Embryonic facial prominence (tissue), 1 donor: ENCODE data around the gene KLHL36.

Experiments
- DNase-seq: peaks from one replicate; pipeline ENCODE4 v3.0.0-alpha.2; 2016; ENCODE audit errors: extremely low spot score

Gene KLHL36

DNA sequence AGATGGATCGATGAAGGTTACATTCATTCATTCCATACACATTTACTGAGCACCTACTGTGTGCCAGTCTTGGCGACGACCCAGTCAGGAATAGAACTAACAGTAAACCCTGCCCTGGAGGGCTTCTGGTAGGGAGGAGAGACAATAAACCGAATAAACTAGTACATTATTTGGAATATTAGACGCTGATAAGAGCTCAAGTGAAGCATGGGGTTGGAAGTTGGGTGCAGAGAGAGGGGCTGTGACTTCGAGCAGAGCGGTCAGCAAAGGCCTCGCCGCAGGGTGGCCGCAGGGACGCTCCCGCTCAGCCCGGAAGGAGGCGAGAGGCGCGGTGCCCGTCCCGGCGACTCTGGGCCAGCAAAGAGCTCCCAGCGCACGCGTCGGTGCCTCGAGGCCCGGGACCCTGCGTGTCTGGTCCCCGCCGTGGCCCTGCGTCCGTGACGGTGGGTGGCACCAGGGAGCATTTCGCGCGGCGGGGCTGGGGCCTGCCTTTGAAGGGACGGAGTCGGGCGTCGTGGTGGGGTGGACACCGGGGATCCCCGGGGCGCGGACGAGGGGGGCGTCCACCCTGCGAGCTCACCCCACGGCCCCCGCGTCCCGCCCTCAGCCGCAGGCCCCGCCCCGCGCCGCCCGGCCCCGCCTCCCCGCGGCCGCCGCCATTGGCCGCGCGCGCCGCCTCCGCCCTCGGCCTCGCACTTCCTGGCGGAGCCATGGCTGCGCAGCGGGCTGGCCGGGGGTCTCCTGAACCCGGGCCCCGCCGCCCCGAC, at the start of gene KLHL36:
TSS of gene KLHL36 (plus strand) at position 684 of the 767 bp plus-strand sequence. CDS start 2,357 bp downstream, outside the sequence.
- no peak for DNase-seq

DNA sequence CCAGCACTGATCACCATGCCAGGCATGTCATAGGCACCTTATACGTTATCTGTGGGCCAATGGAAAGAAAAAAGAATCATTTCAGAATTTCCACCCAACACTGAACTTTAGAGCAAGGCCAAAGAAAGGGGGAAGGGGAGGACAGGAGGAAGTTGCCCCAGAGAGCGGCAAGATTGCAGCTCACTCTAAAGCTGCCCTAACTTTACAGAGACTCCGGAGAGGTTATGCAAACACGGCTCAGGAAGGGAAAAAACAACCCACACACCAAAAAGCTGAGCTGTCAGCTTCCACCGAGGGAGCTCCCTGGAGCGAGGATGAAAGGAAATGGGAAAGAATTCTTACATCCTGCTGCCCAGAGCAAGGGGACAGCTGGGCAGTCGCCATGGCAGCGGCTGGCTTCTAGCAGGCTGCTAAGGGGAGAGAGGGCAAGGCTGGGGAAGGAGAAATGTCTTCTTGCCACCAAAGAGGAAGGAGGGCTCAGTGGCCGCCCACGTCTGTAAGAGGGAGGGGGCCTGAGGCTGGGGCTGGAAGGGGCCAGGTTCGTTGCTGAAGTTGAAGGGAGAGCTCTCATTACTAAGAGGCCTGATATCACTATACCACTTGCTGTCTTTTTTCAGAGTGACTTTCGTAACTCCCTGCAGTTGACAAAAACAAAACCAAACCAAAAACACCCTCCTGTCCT, 48.6 kb upstream of the KLHL36 start:
- DNase-seq, result no peak

DNA sequence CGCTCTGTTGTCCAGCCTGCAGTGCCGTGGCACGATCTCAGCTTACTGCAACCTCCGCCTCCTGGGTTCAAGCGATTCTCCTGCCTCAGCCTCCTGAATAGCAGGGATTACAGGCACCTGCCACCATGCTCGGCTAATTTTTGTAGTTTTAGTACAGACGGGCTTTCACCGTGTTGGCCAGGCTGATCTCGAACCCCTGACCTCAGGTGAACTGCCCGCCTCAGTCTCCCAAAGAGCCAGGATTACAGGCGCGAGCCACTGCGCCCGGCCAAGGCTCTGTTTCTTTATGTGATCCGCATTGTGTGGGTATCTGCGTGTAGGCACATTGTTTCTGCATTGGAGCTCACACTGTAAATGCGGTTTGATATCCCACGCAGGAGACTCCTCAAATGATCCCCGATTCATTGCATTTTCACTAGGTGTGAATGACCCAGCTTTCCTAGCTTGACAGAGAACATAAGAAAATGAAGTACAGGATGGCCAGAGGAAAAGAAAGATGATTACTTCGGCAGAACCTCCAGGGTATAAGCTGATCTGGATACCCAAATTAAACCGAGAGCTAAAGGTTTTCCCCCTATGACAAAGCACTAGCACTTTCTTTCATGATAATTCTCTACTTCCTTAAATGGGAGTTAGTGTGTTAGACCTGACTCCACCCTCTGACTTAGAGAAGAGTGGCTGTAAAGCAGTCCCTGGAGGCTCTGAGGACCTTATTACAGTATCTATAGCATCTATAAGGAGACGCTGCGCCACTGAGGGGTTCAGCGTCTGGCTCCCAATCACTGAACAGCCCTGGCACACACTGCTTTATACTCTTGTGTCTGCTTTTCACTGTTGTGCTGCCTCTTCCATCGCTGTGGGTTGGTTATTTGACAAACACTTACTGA, 47.7 kb upstream of the KLHL36 start:
- DNase-seq, result no peak

DNA sequence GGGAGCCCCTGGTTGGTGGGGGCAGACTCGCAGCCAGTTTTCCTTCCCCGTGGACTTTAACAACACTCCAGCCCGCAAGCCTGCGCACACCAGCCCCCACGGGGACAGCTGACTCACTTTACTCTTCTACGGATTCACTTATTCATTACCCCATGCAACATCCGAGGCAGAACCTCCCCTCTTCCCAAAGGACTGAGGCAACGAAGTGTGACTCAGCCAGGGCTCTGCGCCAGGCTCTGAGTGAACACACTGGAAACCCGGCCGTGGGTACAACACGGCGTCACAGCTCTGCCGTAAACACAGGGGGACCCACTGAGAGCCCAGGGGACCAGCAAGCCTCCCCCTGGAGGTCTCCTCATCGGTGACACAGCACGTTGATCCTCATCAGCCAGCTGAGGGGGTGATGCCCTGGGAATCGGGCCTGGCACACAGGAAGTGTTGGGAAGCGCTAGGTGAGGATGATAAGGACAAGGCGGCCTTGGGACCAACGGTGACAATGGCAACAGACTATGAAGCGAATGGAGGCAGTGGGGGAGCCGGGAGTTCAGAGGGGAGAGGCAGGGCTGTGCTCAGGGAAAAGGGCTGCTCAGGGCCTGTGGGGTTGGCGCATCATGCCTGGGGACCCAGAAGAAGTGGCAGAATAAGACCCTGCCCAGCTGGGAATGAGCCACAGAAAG, 45.0 kb upstream of the KLHL36 start:
- no peak for DNase-seq

DNA sequence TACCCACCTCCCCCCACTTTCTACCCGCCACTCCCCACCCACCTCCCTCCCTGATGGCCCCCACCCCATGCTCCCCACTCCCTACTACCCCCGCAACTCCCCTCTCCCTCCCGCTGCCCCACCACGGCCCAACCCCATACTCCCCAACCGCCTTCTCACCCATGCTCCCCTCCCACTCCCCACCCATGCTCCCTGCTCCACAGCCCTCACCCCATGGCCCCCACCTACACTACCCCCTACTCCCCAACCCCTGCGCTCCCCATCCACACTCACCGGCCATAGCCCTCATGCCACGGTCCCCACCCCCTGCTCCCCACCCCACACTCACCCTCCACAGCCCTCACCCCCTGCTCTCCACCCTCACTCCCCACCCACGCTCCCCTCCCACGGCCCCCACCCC, 44.4 kb upstream of the KLHL36 start:
- DNase-seq, result no peak

DNA sequence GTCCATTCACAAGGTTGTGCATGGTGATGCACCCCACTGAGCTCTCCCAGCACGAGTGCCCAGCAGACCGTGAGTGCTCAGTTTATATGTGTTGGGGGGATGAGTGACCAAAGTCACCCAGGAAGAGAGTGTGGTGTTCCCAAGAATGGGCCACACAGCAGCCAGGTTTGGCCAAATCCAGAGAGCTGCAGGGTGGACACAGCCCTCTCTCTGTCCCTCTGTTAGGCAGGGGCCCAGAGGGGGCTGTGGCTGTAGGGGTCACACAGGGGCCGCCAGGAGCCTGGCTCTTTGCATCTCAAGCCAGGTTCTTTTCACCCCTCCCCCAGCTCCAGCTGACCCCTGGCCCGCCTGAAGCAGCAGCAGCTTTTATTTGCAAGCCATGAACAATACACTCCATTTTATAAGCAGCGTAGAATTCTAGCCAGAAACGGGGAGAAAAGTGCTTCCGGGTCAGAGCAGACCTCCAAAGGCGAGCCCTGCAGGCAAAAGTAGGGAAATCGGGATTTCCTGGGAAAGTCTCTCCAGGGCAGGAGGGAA, 43.8 kb upstream of the KLHL36 start:
- DNase-seq, result no peak

DNA sequence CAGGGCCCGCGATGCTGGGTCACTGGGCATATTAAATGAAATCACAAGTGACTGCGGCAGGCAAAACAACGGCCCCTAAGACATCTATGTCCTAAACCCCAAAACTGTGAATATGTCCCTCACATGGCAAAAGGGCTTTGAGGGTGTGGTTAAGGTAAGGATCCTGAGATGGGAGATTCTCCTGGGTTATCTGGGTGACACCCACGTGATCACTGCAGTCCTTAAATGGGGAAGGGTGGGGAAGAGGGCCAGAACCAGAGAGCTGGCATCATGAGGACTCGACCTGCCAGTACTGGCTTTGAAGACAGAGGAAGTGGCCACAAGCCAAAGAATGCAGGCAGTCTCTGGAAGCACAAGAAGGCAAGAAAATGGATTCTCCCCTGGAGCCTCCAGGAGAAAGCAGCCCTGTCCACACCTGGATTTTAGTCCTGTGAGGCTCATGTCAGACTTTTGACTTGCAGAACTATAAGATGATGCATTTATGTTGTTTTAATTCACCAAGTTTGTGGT, 42.9 kb upstream of the KLHL36 start:
- no peak for DNase-seq

DNA sequence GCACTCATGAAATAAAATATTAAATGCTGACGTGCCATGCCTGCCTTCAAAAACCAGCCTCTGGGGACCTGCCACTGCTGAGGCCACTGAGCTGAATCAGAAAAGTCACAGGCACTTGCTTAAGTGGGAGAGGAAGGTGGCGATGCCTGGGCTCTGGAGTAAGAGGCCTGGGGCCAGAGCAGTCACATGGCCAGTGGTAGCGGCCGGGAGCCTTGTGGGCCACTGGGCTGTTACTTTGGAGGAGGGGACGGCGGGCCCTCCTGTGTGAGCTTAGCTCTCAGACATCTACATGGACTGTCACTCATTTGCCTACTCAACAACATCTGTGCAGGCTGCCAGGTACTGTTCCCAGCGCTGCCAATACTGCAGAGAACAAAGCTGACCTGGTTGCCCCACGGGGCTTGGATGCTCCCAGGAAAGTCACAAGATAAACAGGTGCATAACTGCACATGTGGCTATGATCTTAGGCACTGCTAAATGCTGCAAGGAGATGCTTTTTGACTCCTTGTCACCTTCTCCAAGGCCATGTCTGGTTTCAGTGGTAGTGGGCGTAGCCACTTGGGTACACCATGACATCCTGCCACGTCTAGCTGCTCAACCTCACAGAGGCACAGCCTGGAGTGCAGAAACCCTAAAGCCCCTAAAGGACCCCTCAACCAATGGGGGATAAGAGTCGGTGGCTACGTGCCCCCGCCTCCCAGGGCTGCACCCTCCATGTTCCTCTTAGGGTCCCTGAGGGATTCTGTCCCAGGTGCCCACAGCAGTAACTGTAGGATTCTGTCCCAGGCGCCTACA, 42.0 kb upstream of the KLHL36 start:
- no peak for DNase-seq

DNA sequence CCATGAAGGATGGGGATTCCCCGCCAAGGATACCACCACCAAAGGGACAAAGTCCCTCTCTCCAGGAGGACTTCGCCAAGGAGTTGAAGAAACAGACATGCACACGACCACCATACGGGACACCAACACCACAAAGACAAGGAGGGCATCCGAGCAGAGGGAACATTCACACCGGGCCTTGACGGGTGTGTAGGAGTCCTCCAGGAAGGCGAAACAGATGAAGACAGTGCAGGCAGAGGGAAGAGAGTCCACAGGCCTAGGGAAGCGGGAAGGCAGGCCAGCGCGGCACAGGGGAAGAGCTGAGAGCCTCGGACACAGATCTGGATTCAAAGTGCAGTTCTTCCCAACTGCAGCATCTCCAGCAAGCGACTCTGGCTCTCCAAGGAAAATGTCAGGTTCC, 41.2 kb upstream of the KLHL36 start:
- no peak for DNase-seq

DNA sequence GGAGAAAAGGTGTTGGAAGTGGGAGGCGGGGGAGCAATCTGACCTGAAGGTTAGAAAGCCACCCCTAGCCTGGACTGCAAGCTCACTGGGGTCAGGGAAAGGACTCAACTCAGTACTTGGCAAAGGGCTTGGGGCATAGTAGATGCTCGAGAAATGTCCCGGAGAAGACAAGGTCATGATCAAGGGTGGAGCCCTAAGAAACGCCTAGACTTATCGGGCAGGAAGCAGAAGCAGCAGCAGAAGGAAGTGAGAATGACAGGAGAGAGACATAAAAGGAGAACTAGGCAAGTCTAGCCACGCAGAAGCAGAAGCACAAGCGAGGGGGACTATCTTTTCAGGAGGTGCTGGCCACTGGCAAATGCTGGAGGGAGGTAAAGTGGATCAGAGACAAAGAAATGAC, 40.6 kb upstream of the KLHL36 start:
- no peak for DNase-seq

DNA sequence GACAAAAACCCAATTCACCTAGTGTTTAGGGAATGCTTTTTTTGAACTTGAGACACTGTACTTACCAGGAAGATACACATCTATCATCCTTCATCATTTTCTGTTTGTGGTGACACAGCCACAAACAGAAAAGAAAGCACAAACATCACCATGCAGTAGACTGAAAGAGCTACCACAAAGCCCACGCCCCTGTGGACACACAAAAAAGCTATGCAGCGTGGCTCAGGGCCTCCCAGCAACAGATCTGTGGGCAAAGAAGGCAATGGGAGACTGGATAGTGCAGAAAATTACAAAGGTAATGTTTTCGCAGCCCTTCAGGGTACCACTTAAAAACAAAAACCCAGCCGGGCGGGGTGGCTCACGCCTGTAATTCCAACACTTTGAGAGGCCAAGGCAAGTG, 40.0 kb upstream of the KLHL36 start:
- DNase-seq, result no peak

DNA sequence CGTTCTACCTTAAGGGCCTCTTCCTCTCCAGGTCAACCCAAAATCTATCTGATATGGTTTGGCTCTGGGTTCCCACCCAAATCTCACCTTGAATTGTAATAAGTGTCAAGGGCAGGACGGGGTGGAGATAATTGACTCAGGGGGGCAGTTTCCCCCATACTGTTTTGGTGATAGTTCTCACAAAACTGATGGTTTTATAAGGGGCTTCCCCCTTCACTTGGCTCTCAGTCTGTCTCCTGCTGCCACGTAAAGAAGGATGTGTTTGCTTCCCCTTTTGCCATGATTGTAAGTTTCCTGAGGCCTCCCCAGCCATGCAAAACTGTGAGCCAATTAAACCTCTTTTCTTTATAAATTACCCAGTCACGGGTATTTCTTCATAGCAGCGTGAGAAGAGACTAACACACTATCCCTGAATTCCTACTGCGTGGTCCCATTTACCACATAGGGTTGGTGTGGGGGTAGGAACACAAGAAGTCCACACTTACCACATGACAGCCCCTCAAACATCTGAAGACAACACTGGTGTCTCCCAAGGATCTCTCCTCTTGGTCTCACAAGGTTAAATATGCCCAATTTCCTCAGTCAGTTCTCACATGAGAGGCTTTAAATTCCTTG, 38.6 kb upstream of the KLHL36 start:
- DNase-seq, result no peak

DNA sequence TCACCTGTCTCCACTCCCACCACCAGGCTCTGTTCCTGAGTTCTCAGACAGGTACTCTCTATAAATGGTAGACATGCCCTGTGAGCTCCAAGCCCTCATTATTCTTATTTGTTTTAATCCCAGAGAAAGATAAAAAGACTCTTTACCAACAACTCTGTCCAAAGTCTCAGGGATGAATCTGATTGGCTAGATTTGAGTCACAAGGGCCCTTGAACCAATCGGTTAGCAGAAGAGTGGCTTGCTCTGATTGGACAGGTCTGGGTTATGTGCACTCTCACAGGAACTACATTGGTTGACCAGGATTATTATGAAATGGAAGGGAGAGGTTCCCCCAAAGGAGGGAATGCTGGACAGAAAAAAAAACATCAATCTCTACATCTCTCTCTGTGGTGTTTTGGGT, 37.9 kb upstream of the KLHL36 start:
- DNase-seq, result no peak

DNA sequence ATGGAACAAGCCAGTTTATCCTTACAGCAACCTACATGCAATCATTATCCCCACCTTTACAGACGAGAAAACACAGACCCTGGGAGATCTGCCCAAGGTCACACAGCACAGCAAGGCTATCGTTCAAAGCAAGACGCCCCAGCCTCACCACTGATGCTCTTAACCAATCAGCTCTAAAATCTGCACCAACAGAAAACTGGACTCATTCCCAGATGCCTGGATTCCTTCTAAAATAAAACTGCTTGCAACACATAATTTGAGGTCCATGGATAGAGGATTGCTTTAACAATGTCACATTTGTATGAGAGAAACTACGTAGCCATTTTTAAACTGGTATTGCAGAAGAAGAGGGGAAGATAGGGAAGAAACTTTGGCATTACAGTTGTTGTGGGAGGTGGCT, 37.3 kb upstream of the KLHL36 start:
- DNase-seq, result no peak

DNA sequence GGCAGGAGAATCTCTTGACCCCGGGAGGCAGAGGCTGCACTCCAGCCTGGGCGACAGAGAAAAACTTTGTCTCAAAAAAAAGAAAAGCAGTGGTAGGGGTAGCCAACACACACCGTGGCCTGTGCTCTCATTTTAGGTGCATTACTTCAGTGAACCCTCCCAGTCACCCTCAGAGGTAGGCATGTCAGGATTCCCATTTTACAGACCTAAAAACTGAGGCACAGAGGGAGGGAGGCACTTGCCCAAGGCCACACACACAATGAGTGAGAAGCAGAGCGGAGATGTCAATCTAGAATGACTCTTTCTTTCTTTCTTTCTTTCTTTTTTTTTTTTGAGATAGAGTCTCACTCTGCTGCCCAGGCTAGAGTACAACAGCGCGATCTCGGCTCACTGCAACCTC, 35.6 kb upstream of the KLHL36 start:
- DNase-seq, result no peak

DNA sequence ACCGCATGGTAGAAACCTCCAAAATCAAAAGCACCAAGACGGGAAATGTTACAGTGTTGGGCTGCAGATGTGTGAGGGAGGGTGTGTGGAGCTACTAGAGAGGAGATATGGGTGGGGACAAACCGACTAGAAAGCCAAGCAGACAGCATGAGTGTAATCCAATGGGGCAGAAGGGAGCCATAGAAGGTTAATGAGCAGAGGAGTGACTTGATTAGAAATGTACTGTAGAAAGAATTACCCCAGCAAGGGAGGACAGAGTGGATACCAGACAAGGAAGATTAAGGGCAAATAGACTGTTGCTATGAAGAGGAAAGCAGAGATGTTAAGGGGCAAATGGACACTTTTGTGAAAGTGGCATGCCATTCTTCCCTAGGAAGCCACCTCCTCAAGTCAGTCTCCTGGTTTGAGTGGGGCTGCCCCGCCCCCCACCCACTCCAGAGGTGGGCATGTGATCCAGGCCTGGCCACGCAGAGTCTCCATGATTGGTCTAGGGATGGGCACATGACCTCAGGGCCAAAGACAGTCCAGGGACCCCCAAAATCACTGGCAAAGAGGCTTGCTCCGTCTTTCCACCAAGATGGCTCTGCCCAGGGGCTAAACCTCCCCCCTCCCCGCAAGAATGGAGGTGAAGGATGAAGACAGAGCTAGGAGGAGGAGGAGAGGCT, 34.8 kb upstream of the KLHL36 start:
- DNase-seq, result no peak

DNA sequence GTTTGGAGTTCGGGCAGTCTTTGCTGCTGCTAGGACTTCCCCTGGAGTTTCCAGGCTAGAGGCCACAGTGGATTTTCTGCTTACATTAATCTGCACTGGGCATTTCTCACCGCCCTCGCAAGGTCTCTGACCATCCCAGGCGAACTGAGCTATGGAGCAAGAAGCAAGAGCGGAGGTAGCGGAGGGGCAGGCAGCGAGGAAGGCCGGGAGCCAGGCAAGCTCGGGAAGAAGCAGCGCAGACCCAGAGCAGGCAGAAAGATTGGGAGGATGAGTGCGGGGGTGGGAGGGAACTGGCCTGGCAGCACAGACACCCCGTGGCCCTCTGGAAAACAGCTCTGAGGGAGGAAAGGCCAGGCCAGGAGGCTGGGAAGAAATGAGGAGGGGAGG, 34.2 kb upstream of the KLHL36 start:
- DNase-seq, result no peak

DNA sequence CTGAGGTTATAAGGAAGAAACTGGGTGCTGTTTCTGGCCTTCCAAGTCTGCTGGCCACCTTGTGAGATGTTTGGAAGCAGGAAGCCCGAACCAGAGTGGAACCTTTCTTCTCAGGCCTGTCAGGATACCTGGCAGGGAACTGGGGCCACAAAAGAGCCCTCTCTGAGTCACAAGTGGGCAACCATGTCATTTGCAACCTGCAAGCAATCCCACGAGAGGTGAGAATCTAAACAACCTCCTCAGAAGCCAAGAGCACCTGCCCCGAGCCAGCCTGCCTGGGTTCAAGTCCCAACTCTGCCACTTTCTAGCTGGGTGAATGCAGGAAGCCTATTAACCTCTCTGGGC, 33.7 kb upstream of the KLHL36 start:
- no peak for DNase-seq

DNA sequence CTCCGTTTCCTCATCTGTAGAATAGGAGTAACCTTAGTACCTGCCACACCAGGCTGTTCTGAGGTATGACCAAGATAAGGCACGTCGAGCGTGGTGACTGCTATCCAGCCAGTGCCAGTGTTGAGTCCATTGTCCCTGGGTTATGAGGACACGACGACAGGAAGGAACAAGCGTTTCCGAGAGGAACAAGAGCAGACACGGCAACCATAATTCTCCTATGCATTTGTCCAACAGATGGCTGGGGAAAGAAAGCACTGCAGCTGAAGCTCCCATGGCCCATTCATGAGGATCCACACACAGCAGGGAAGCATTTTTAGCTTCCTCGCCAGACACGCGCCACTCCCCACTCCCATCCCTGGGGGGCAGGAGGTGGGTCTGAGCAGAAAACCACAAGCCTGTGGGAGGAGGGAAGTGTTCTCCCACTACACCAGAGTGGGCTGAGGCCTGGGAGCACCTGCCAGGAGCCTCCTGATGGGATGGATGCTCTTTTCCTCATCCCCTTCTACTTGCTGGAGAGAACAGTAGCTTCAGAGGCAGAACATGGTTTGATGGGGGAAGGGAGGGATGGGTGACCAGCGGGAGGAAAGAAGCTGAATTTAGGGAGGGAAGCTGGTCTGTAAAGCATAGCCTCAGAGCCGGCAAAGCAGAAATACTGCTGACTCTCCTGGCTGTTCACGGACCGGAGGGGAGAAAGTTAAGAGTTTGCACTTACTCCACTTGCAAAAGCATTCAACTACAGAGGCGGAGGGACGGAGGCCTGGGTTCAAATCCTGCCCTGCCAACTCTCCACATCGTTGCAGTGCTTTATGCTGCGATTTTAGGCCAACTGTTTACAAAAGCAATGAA, 33.1 kb upstream of the KLHL36 start:
- no peak for DNase-seq
